HG03442 (cell line): ENCODE results near the gene FTHL17.

Source experiments
- ATAC-seq: cut with Tn5 transposase; IDR thresholded peaks from one replicate; pipeline ENCODE4 v1.9.1; 2021; ENCODE audit warnings: mild to moderate bottlenecking, moderate library complexity; ENCODE audit not compliant: unreplicated experiment

The FTHL17 gene

DNA sequence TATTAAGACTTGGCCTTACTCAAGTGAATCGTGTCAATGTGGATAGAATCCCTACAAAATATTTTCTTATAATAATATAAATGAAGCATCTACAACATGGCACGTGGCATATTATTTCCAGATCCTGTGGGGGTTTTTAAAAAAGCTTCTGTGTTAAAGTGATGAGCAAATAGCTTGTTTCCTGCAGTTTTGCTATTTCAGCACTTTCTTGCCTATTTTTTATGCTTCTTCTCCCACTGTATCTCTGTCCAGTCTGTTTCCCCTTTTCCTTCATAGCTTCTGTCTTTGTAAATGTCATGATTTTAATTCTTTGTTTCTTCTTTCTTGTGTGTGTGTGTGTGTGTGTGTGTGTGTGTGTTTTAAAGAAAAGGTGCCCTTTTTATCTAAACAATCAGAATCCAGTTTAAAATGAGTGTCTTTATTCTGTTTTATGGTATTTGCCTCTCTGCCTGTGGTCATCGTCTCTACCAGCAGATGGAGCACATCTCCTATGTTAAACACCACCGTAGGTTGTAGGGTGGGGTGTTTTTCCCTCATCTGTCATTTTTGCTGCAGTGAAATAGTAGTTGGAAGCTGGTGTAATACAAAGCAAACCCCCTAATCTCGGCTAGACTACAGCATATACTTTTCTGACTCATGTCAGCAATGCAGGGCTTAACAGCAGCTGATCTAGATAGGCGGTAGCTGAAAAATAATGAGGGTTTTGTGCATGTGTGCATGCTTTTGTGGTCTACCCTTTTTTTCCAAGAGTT is 33.1 kb downstream of the FTHL17 start:
- ATAC-seq = peak; percentile 83

DNA sequence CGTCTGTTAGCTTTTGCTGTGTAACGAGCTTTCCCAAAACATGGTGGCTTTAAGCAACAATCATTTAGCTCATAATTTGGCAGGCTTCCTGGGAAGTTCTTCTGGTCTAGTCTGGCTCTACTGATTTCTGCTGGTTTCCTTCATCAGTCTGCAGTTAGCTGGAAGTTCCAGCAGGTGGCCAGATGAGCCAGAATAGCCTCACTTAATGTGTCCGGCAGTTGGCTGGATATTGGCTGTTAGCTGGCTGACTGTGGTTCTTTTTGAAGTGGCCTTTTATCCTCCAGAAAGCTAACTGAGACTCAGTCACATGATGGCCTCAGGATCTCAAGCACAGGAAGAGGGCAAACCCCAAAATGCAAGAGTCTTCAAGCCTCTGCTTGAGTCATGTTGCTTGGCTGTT is 34.9 kb downstream of the FTHL17 start:
- ATAC-seq = peak; percentile 76

DNA sequence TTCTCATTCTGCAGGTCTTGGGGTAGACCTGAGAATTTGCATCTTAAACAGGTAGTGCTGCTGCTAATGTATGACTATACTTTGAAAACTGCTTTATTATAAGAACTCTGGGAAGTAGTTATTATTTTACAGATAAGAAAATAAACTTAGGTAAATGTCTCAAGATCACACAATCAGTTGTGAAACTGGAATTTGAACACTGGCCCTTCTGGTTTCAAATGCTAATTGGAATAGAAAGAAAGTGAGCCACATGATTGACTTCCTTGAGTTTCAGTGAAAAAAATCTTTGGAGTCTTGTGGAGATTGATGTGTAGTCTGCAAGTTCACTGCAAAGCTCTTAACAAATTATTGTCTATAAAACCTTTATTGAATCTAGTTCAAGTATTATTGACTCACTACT is 44.5 kb downstream of the FTHL17 start:
- ATAC-seq = no peak

DNA sequence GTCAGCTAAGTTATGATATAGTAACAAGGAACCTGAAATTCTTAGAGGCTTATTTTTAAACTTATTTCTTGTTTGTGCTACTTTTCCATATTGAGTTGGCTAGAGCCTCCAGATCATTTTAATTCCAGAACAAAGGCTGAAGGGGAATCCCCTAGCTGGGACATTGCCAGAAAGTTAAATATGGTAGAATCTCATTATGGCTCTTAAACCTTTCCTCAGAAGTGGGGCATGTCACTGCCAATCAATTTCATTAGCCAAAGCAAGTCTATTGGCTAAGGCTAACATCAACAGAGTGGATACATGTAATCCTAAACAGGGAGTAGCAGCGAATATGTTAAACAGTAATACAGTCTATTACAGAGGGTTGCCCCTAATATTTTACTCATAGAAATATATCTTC is 47.0 kb downstream of the FTHL17 start:
- no peak for ATAC-seq

DNA sequence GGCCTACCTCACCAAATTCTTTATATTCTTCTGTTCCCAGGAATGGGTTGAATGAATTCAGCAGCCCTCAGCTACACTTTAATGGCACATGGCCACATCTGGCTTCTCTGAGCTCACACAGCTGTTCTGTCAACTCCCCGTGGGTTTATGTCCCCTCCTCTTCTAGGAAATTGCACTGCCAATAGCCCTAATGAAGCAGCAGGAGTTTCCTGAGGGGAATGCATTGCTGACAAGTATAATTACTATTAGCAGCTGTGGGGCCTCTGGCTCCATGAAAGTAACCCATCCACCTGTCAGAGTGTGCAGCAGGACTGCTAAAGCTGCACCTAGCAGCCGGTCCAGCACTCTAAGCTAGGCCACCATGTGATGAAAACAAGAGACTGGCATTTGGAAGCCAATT is 50.3 kb downstream of the FTHL17 start:
- no peak for ATAC-seq
